ENCODE results near the gene HSDL2.
"Not testable (repeated sequence)": the region's sequence is repeated elsewhere in the genome, so short reads cannot be mapped to it uniquely, and the experiment has no call there.

The HSDL2 gene

GRCh38 chr9:112503170-112503569 is 123.3 kb downstream of the HSDL2 start:
- no peak for DNase-seq

- DNase-seq: no peak
Measured at GRCh38 chr9:112505086-112505485, 125.2 kb downstream of the HSDL2 start.

GRCh38 chr9:112505607-112506006 is 125.7 kb downstream of the HSDL2 start:
- no peak for DNase-seq

DNA sequence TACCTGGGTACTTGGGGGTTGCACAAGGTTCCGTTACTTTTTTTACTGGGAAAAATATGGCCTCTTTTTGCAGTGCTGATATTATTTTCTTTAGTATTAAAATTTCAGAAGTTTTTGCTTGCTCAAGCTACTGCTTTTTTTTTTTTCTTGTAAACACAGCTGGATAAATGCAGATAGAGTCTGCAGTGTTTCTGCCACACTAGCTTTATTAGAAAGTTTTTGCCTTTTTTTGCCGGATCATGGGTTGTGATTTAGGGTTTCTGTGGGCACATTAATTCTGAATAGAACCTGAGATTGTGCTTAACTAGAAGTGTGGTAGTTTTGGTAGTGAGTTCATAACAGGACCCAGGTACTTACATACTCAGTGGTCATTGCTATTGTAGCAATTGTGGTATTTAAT is 126.7 kb downstream of the HSDL2 start:
- DNase-seq: no peak

DNA sequence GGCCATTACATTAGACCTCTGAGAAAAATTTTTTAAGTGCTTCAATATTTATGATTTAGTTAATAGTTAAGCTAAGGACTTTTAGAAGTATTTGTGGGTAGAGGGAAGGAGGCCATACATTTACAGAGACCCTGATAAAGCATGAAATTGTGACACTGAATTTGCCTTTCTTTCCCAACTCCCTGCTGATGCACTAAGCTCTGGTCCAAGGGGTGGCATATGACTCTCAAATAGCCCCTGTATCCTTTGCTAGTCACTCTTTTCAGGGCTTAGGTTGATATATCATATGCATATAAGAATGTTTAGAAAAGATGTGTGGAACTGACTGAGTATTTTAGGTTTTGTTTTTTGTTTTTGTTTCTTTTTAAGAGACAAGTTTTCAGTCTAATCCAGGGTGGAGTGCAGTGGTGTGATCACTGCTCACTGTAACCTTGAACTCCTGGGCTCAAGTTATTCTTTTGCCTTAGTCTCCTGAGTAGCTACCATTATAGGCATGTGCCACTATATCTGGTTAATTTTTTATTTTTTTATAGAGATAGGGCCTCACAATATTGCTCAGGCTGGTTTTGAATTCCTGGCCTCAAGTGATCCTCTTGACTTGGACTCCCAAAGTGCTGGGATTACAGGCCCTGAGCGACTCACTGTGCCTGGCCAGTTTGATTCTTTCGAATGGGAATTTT is 127.2 kb downstream of the HSDL2 start:
- no peak for DNase-seq

- DNase-seq: no peak
Measured at GRCh38 chr9:112508377-112508776, 128.5 kb downstream of the HSDL2 start.

GRCh38 chr9:112512377-112512776 is 132.5 kb downstream of the HSDL2 start:
- not testable (repeated sequence) for DNase-seq

GRCh38 chr9:112516769-112517168 is 136.9 kb downstream of the HSDL2 start:
- no peak for DNase-seq

DNA sequence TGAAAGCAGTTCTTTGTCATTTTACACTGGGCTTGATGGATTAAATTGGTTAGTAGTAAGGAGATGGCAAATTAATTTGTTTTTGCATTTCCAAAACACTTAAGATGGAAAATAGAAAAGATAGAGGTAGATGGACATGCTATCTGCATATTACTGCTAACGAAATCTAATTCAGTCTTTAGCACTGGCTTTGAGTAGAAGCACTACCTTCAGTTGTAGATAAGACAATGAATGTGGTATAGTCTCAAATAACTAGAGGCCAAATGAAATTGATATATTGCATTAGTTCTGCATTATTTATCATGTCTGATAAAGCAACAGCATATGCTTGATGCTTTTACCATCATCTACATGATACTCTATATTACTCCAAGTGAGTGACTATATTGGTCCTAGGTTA is 140.2 kb downstream of the HSDL2 start:
- no peak for DNase-seq

DNA sequence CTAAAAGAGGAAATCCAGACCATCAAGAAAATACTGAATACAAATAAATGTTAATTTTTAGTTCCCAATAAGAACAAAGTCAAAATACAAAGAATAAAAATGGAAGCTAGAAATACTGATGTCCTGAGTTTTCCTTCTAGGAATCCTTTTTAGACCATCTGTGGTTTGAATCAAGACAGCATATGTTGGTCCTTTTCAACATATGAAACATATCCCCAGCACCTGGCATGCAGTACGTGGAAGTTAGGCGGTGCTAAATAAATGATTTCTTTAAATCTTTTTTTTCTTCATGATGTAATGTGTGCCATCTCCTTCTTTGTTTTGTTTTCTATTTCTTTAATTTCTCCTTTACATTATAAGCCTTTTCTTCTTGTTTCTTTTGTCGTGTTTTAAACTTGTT is 140.7 kb downstream of the HSDL2 start:
- DNase-seq: no peak
